GM12878 (cell line): ENCODE results near the gene BRICD5. TPM values are rescaled to one million over a fixed set of nuclear protein-coding genes. Genes with fewer than 3 reads are reported as not detected.
A peak's percentile ranks its signal among the peaks of the same experiment; 100 is the strongest.

Source experiments
- ATAC-seq: fragments of 200-7000 bp; cut with Tn5 transposase; 3 replicates; pipeline ENCODE4 v1.9.1; 2020; ENCODE audit warnings: mild to moderate bottlenecking, moderate library complexity
- BruUV-seq: library from RNA; stranded (reverse); fragments of 400-500 nt; replicated peaks from 2 replicates; lab custom pipeline; 2021; lab: Mats Ljungman, UMichigan
- CTCF ChIA-PET: fragments of 300-600 bp; sonication (Branson Sonifier 250); formaldehyde crosslinking; extraction: SDS; loops from one replicate; lab custom pipeline; 2021; ENCODE audit warnings: inconsistent platforms; lab: Yijun Ruan, JAX
- POLR2A ChIA-PET: fragments of 350-600 bp; formaldehyde crosslinking; extraction: SDS; loops from one replicate; lab custom pipeline; 2021; ENCODE audit warnings: inconsistent platforms; lab: Charles Lee
- RAD21 ChIA-PET: fragments of 300-600 bp; sonication (Branson Sonifier 250); formaldehyde crosslinking; loops from one replicate; lab custom pipeline; 2023; ENCODE audit warnings: antibody characterized with exemption; ENCODE audit not compliant: unreplicated experiment; lab: Charles Lee
- SMC1A ChIA-PET: fragments of 300-600 bp; sonication (Branson Sonifier 250); formaldehyde crosslinking; loops from one replicate; lab custom pipeline; 2023; ENCODE audit not compliant: unreplicated experiment, uncharacterized antibody; lab: Charles Lee
- DNase-seq: peaks from one replicate; pipeline ENCODE4 v3.0.0-alpha.2; 2011; ENCODE audit warnings: low read depth, low spot score
- FAIRE-seq: peaks from 3 replicates; lab custom pipeline; 2011; peaks lifted over from hg19 to GRCh38; lab: Jason Lieb, UNC
- H2AFZ ChIP-seq: 2 replicates; pipeline ENCODE4 v1.6.0; 2011; ENCODE audit warnings: low read depth, low read length, control low read depth; ENCODE audit not compliant: control insufficient read depth
- H3K27ac ChIP-seq: 2 replicates; pipeline ENCODE4 v1.5.1; 2011; ENCODE audit warnings: control low read depth; ENCODE audit not compliant: control insufficient read depth, insufficient read depth
- H3K27me3 ChIP-seq, 2 experiments: replicated peaks in 1 of 2; 2 replicates each; pipeline versions ENCODE4 v1.6.0 to v1.6.1; 2011; ENCODE audit warnings: low read length in 1 of 2; ENCODE audit not compliant: control insufficient read depth in 2 of 2, insufficient read depth in 2 of 2
- H3K36me3 ChIP-seq, 2 experiments: 2 replicates each; pipeline ENCODE4 v1.5.1; 2011; ENCODE audit warnings: low read length in 1 of 2; ENCODE audit not compliant: control insufficient read depth in 2 of 2, insufficient read depth in 2 of 2
- H3K4me1 ChIP-seq: 2 replicates; pipeline ENCODE4 v1.6.1; 2011; ENCODE audit warnings: mild to moderate bottlenecking, low read length, moderate library complexity, mixed read lengths; ENCODE audit not compliant: control insufficient read depth, insufficient read depth
- H3K4me2 ChIP-seq: 2 replicates; pipeline ENCODE4 v1.6.0; 2011; ENCODE audit warnings: control low read depth; ENCODE audit not compliant: control insufficient read depth, insufficient read depth
- H3K4me3 ChIP-seq: fragments of 200-600 bp; sonication (generic); 2 replicates; pipeline ENCODE4 v1.5.1; 2016
- H3K79me2 ChIP-seq: 2 replicates; pipeline ENCODE4 v1.6.0; 2011; ENCODE audit warnings: low read length; ENCODE audit not compliant: control insufficient read depth, insufficient read depth
- H3K9ac ChIP-seq: 2 replicates; pipeline ENCODE4 v1.8.0; 2011; ENCODE audit warnings: low read length, control low read depth, mixed read lengths; ENCODE audit not compliant: control insufficient read depth, insufficient read depth
- H3K9me3 ChIP-seq: replicated peaks from 3 replicates; pipeline ENCODE4 v1.5.1; 2011; ENCODE audit warnings: mild to moderate bottlenecking, low read length; ENCODE audit not compliant: control insufficient read depth, insufficient read depth
- H4K20me1 ChIP-seq: 2 replicates; pipeline ENCODE4 v1.6.0; 2011; ENCODE audit not compliant: control insufficient read depth, insufficient read depth
- CBFB ChIP-seq: IDR thresholded peaks from 2 replicates; pipeline ENCODE4 v1.6.1; 2016; ENCODE audit warnings: antibody characterized with exemption, low read depth
- E2F4 ChIP-seq: IDR thresholded peaks from 2 replicates; pipeline ENCODE4 v1.6.1; 2012; ENCODE audit warnings: low read depth, low read length, improper control_type of control experiment
- ETV6 ChIP-seq, 2 experiments: fragments of 450-650 bp in 1 of 2; IDR thresholded peaks in 1 of 2; conservative IDR thresholded peaks in 1 of 2; 2 replicates each; pipeline ENCODE4 v1.6.1; 2014; ENCODE audit warnings: antibody characterized with exemption in 1 of 2, borderline replicate concordance in 1 of 2, low read depth in 1 of 2, mild to moderate bottlenecking in 1 of 2, moderate library complexity in 1 of 2
- FOXK2 ChIP-seq: fragments of 450-650 bp; IDR thresholded peaks from 2 replicates; pipeline ENCODE4 v1.6.1; 2017; ENCODE audit warnings: mild to moderate bottlenecking, moderate library complexity
- GABPA ChIP-seq: IDR thresholded peaks from 2 replicates; pipeline ENCODE4 v1.6.1; 2014; ENCODE audit warnings: antibody characterized with exemption, low read depth, mild to moderate bottlenecking, inconsistent platforms
- HCFC1 ChIP-seq: fragments of 150-350 bp; IDR thresholded peaks from 2 replicates; pipeline ENCODE4 v1.6.1; 2014; ENCODE audit warnings: low read length
- NR2C2 ChIP-seq: IDR thresholded peaks from 2 replicates; pipeline ENCODE4 v1.6.1; 2011; ENCODE audit warnings: borderline replicate concordance, low read depth; ENCODE audit not compliant: control insufficient read depth, insufficient read length
- POLR2A ChIP-seq: IDR thresholded peaks from 2 replicates; pipeline ENCODE4 v1.6.1; 2011; ENCODE audit warnings: low read depth, mild to moderate bottlenecking, low read length
- POLR2AphosphoS2 ChIP-seq: IDR thresholded peaks from 2 replicates; pipeline ENCODE4 v1.6.1; 2011; ENCODE audit warnings: low read depth, mild to moderate bottlenecking, low read length, improper control_type of control experiment, moderate library complexity
- RAD21 ChIP-seq: IDR thresholded peaks from 2 replicates; pipeline ENCODE4 v1.6.1; 2011; ENCODE audit warnings: mild to moderate bottlenecking, low read depth, low read length, moderate library complexity; ENCODE audit not compliant: insufficient read depth
- SMAD1 ChIP-seq: fragments of 450-650 bp; IDR thresholded peaks from 2 replicates; pipeline ENCODE4 v1.6.1; 2018; ENCODE audit warnings: mild to moderate bottlenecking, low read depth; ENCODE audit not compliant: partially characterized antibody
- ZBTB4 ChIP-seq: fragments of 450-650 bp; formaldehyde crosslinking; IDR thresholded peaks from 2 replicates; pipeline ENCODE4 v1.4.0; 2022; ENCODE audit warnings: mild to moderate bottlenecking, moderate library complexity
- WGBS: methylation state at CpG from one replicate; pipeline ENCODE4 v1.1.6; 2016; ENCODE audit warnings: low lambda C conversion rate; ENCODE audit not compliant: insufficient replicate concordance, insufficient coverage; ENCODE audit errors: missing lambda C conversion rate; 5-methylcytosine and 5-hydroxymethylcytosine counted together
- in situ Hi-C: fragments of 300-500 bp; cut with MboI; formaldehyde crosslinking; loops from 9 replicates; pipeline ENCODE4 v1.14.3; 2018; ENCODE audit warnings: mixed read lengths
- intact Hi-C: fragments of 100-400 bp; cut with micrococcal nuclease; formaldehyde crosslinking; loops from one replicate; pipeline ENCODE4 v1.14.2; 2022; ENCODE audit not compliant: unreplicated experiment
- polyA plus RNA-seq, 11 experiments: library from polyadenylated mRNA; depleted of rRNA in 4 of 11; unstranded in 6 of 11; stranded (reverse) in 5 of 11; fragments of >200 nt; fragmentation: Nextera tagmentation in 4 of 11; fragmentation: Illumina TruSeq in 1 of 11; extraction: Ambion mirVana in 4 of 11; extraction: Trizol in 1 of 11; gene quantifications; 1 replicate in 1 of 11; 2 replicates in 10 of 11; pipeline versions ENCODE4 v1.2.1 to v1.2.3, GENCODE V29; 2011 to 2016; ENCODE audit warnings: inconsistent platforms in 2 of 11, missing spikeins in 2 of 11, low read depth in 1 of 11
- total RNA-seq, 4 experiments: library from RNA; depleted of rRNA in 3 of 4; stranded (reverse); fragments of >200 nt in 3 of 4; fragmentation: Illumina TruSeq in 1 of 4; extraction: Trizol in 1 of 4; gene quantifications; 2 replicates each; pipeline versions ENCODE4 v1.2.1 to v1.2.3, GENCODE V29; 2013 to 2021

Gene BRICD5
- total and polyA plus RNA-seq, 10 of the 15 experiments (the other 5 are each of a cell fraction or from before 2014, with no cell fraction given) = 0.58 to 11.6 (median 1.5) TPM; not detected in 1

DNA sequence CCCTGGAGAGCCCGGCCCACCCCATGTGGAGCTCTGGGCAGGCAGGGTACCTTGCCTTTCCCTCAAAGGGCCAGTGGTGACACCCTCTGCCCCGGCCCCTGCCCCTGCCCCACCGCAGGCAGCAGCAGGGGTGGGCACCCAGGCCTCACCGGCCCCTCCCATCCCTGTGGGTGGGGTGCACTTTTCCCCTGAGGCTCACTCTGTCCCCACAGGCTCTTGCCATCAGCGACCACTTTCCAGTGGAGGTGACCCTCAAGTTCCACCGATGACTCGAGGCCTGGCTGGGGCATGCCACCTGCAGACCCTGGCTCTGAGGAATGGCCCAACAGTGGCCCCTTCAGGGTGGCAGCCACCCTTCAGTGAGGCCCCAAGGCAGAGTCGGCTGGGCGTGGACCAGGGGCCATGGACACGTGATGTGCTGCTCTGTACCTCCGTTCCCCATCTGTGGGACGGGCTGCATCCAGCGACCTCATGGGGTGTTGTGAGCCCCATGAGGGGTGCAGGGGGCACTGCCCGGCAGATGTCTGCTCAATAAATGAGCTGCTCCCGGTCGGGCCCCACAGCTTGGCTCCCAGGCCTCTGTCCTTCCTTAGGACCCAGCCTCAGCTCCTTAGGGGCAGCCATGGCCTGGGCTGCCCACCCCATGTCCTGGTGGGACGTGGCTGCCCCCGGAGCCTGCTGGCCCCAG is 27.6 kb upstream of the BRICD5 start:
- no TSS peak for BruUV-seq
- DNase-seq (no peak), ATAC-seq (peak; percentile 10), FAIRE-seq (no peak)
- Histone ChIP-seq H3K9ac (no peak overlapping the region), H3K79me2 (no peaks in the 10 kb centered on the region), H3K27ac (no peak overlapping the region), H3K9me3 (no peaks in the 10 kb centered on the region), H3K27me3 (no peaks in the 10 kb centered on the region), H3K4me1 (no peaks in the 10 kb centered on the region), H3K4me3 (no peak overlapping the region), H3K4me2 (no peak overlapping the region), H4K20me1 (no peaks in the 10 kb centered on the region), H3K36me3 (peaks cover 0 to 22% of the 10 kb centered on the region in 2 experiments; a peak in 3 of 4 replicates), H2AFZ (no peak overlapping the region)
- ChIA-PET SMC1A (interaction anchor here (0.5 kb wide), 1 partner anchor 9 kb away, joined by 3 read pairs; no protein-coding TSS in a partner anchor), CTCF (no interaction called here), POLR2A (interaction anchor here (0.8 kb wide), 1 partner anchor 24 kb away, joined by 3 read pairs; the partner anchor contains the start of gene PGP), RAD21 (no interaction called here)
- intact Hi-C loops (no loop called here), in situ Hi-C loops (no loop called here)
- WGBS = 72% methylated on average over 17 of the region's 18 CpGs
- no peak for TF ChIP-seq GABPA
- TF ChIP-seq POLR2A = peak; percentile 38
- no peak for TF ChIP-seq FOXK2

DNA sequence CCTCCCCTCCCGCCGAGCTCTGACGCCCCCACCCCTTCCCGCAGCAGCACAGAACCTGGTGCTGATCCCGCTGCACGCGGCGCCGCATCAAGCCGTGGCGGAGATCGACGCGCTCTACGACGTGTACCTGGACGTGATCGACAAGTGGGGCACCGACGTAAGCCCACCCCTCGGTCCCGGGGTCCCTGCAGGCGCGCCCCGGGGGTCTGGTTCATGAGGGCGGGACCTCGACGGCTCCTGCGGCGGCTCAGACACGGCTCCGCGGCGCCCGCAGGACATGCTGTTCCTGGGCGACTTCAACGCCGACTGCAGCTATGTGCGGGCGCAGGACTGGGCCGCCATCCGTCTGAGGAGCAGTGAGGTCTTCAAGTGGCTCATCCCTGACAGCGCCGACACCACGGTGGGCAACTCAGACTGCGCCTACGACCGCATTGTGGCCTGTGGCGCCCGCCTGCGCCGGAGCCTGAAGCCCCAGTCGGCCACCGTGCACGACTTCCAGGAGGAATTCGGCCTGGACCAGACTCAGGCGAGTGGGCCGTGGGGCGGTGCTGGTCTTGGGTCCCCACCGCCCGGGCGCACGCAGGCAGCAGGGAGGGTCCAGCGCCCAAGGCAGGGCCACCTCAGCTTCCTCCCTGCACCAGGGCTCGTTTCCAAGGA is 27.0 kb upstream of the BRICD5 start:
- DNase-seq (no peak), ATAC-seq (no peak), FAIRE-seq (no peak)
- Histone ChIP-seq H3K9ac (no peak overlapping the region), H3K4me3 (no peak overlapping the region), H3K4me1 (no peaks in the 10 kb centered on the region), H4K20me1 (no peaks in the 10 kb centered on the region), H3K27me3 (no peaks in the 10 kb centered on the region), H3K79me2 (no peaks in the 10 kb centered on the region), H3K36me3 (peaks cover 0 to 21% of the 10 kb centered on the region in 2 experiments; a peak in 3 of 4 replicates), H3K9me3 (no peaks in the 10 kb centered on the region), H2AFZ (no peak overlapping the region), H3K4me2 (no peak overlapping the region), H3K27ac (no peak overlapping the region)
- BruUV-seq = no TSS peak
- SMC1A ChIA-PET = no interaction called here
- CTCF ChIA-PET = no interaction called here
- WGBS = 38% methylated on average over 45 of the region's 65 CpGs
- in situ Hi-C loops (no loop called here), intact Hi-C loops (no loop called here)
- POLR2A ChIA-PET = no interaction called here
- RAD21 ChIA-PET = no interaction called here
- TF ChIP-seq SMAD1 (no peak), ZBTB4 (CRISPR knock-in tag) (no peak), POLR2AphosphoS2 (0 out of 2 replicates have a peak, but pooled peaks have one; percentile 3), RAD21 (no peak), CBFB (no peak), ETV6 (conservative IDR thresholded peaks at IDR 0.05 in 1 of 2, IDR thresholded peaks at IDR 0.05 in 1 of 2; ENCODE audit: borderline replicate concordance in 1 of 2, low read depth in 1 of 2) (no peak), POLR2A (0 out of 2 replicates have a peak, but pooled peaks have one; percentile 7), NR2C2 (no peak), HCFC1 (no peak), E2F4 (no peak)
